NB4 (cell line): ENCODE data around the gene ADORA1.

Experiments used
- DNase-seq: peaks from one replicate; pipeline ENCODE4 v3.0.0; 2010; ENCODE audit warnings: low read depth
- H3K4me3 ChIP-seq: one replicate; pipeline ENCODE4 v1.5.1; 2011; ENCODE audit warnings: mild to moderate bottlenecking, low read depth, low read length, moderate library complexity
- CTCF ChIP-seq: IDR thresholded peaks from one replicate; pipeline ENCODE4 v1.5.1; 2012; ENCODE audit warnings: low read depth, low read length
- MAX ChIP-seq: IDR thresholded peaks from 2 replicates; pipeline ENCODE4 v1.6.1; 2011; ENCODE audit warnings: low read depth, low read length
- MYC ChIP-seq: IDR thresholded peaks from 2 replicates; pipeline ENCODE4 v1.6.1; 2011; ENCODE audit warnings: low read depth, low read length
- POLR2A ChIP-seq: IDR thresholded peaks from 2 replicates; pipeline ENCODE4 v1.6.1; 2011; ENCODE audit warnings: mild to moderate bottlenecking; ENCODE audit not compliant: insufficient read length; ENCODE audit errors: extremely low read depth

Gene ADORA1

GRCh38 chr1:203121186-203122015, 6.1 kb upstream of the ADORA1 start:
- TF ChIP-seq MYC (no peak), MAX (no peak), CTCF (no peak), POLR2A (no peak)
- H3K4me3 ChIP-seq, result no peak overlapping the region
- peak; percentile 61 for DNase-seq

GRCh38 chr1:203122159-203122558, 5.4 kb upstream of the ADORA1 start:
- H3K4me3 ChIP-seq, result no peak overlapping the region
- no peak for TF ChIP-seq POLR2A
- TF ChIP-seq CTCF, result no peak
- TF ChIP-seq MAX, result no peak
- no peak for TF ChIP-seq MYC
- no peak for DNase-seq

GRCh38 chr1:203124011-203124410, 3.5 kb upstream of the ADORA1 start:
- no peak overlapping the region for H3K4me3 ChIP-seq
- DNase-seq, result no peak
- TF ChIP-seq MYC, result no peak
- TF ChIP-seq MAX, result no peak
- no peak for TF ChIP-seq POLR2A
- TF ChIP-seq CTCF, result no peak

- H3K4me3 ChIP-seq, result no peak overlapping the region
- TF ChIP-seq POLR2A (no peak), CTCF (no peak), MYC (no peak), MAX (no peak)
- no peak for DNase-seq
Measured at GRCh38 chr1:203124546-203125317, 2.8 kb upstream of the ADORA1 start.

GRCh38 chr1:203126151-203126865, 1.2 kb upstream of the ADORA1 start:
- DNase-seq, result peak; percentile 30
- no peak for TF ChIP-seq MYC
- TF ChIP-seq CTCF, result peak; percentile 33
- no peak for TF ChIP-seq MAX
- no peak for TF ChIP-seq POLR2A
- H3K4me3 ChIP-seq, result no peak overlapping the region
